Measurements from ENCODE around the gene CTRB1. TPM values are rescaled to one million over a fixed set of nuclear protein-coding genes. Genes with fewer than 3 reads are reported as not detected.

Gene CTRB1
- total RNA-seq, 1 donor, result not detected

GRCh38 chr16:75243667-75244224 is 25.0 kb downstream of the CTRB1 start:
- H3K4me3 ChIP-seq (ENCODE audit: low read depth, low read length), result no peak overlapping the region
- no peak for TF ChIP-seq CTCF (IDR thresholded peaks at IDR 0.05; ENCODE audit: insufficient read depth, low read length)
- DNase-seq (ENCODE audit: low read depth), result no peak

GRCh38 chr16:75244225-75244809 is 25.5 kb downstream of the CTRB1 start:
- TF ChIP-seq CTCF (IDR thresholded peaks at IDR 0.05; ENCODE audit: insufficient read depth, low read length), result no peak
- no peak overlapping the region for H3K4me3 ChIP-seq (ENCODE audit: low read depth, low read length)
- peak; percentile 65 for DNase-seq (ENCODE audit: low read depth)

- DNase-seq (ENCODE audit: low read depth), result peak; percentile 93
- TF ChIP-seq CTCF (IDR thresholded peaks at IDR 0.05; ENCODE audit: insufficient read depth, low read length), result no peak
- peak overlapping the region; percentile 25 for H3K4me3 ChIP-seq (ENCODE audit: low read depth, low read length)
These were observed 26.3 kb downstream of the CTRB1 start for GRCh38 chr16:75244844-75245758.

GRCh38 chr16:75246504-75247205 is 27.9 kb downstream of the CTRB1 start:
- peak; percentile 45 for DNase-seq (ENCODE audit: low read depth)
- no peak overlapping the region for H3K4me3 ChIP-seq (ENCODE audit: low read depth, low read length)
- TF ChIP-seq CTCF (IDR thresholded peaks at IDR 0.05; ENCODE audit: insufficient read depth, low read length), result no peak

GRCh38 chr16:75247249-75247648 is 28.5 kb downstream of the CTRB1 start:
- no peak overlapping the region for H3K4me3 ChIP-seq (ENCODE audit: low read depth, low read length)
- no peak for TF ChIP-seq CTCF (IDR thresholded peaks at IDR 0.05; ENCODE audit: insufficient read depth, low read length)
- no peak for DNase-seq (ENCODE audit: low read depth)

GRCh38 chr16:75248142-75248535 is 29.4 kb downstream of the CTRB1 start:
- DNase-seq (ENCODE audit: low read depth), result no peak

More at GRCh38 chr16:75248142-75248535, 29.4 kb downstream of the CTRB1 start:
- H3K4me3 ChIP-seq (ENCODE audit: low read depth, low read length), result no peak overlapping the region
- no peak for TF ChIP-seq CTCF (IDR thresholded peaks at IDR 0.05; ENCODE audit: insufficient read depth, low read length)
